ENCODE data around the gene LECT2.

DNA sequence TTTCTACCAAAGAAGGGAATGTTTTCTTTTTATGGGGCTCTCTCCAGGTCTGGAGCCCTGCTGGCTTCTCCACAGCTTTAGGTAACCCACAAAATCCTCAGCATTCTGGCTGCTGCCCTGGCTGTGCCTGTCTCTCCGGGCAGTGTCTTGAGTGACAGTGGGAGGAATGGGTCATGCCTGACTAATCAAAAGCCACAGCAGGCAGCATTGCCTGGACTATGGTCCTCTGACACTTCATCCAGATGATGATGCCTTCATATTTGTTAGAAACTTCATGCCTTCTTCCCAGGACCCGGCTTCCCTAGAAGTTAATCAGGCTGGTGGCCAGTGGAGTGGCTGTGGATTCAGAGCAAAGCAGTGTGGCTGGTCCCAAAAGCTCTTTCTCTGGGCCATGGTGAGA is 41.8 kb upstream of the LECT2 start:
- TF ChIP-seq POLR2A (IDR thresholded peaks at IDR 0.05; ENCODE audit: extremely low read depth, insufficient read length) (no peak), MYC (IDR thresholded peaks at IDR 0.05; ENCODE audit: low read depth, low read length) (no peak)
- TF ChIP-seq, protein P1, sequence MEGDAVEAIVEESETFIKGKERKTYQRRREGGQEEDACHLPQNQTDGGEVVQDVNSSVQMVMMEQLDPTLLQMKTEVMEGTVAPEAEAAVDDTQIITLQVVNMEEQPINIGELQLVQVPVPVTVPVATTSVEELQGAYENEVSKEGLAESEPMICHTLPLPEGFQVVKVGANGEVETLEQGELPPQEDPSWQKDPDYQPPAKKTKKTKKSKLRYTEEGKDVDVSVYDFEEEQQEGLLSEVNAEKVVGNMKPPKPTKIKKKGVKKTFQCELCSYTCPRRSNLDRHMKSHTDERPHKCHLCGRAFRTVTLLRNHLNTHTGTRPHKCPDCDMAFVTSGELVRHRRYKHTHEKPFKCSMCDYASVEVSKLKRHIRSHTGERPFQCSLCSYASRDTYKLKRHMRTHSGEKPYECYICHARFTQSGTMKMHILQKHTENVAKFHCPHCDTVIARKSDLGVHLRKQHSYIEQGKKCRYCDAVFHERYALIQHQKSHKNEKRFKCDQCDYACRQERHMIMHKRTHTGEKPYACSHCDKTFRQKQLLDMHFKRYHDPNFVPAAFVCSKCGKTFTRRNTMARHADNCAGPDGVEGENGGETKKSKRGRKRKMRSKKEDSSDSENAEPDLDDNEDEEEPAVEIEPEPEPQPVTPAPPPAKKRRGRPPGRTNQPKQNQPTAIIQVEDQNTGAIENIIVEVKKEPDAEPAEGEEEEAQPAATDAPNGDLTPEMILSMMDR (IDR thresholded peaks at IDR 0.05; ENCODE audit: low read depth, low read length), result no peak
- TF ChIP-seq, protein P2, sequence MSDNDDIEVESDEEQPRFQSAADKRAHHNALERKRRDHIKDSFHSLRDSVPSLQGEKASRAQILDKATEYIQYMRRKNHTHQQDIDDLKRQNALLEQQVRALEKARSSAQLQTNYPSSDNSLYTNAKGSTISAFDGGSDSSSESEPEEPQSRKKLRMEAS (IDR thresholded peaks at IDR 0.05; ENCODE audit: low read depth, low read length), result no peak
